HG02852 (cell line): ENCODE data around the gene CES4A.
A peak's percentile ranks its signal among the peaks of the same experiment; 100 is the strongest.
"Not testable (repeated sequence)": the region's sequence is repeated elsewhere in the genome, so short reads cannot be mapped to it uniquely, and the experiment has no call there.

Source experiments
- ATAC-seq: cut with Tn5 transposase; IDR thresholded peaks from one replicate; pipeline ENCODE4 v1.9.1; 2021; ENCODE audit warnings: mild to moderate bottlenecking, moderate library complexity; ENCODE audit not compliant: unreplicated experiment

Gene CES4A

DNA sequence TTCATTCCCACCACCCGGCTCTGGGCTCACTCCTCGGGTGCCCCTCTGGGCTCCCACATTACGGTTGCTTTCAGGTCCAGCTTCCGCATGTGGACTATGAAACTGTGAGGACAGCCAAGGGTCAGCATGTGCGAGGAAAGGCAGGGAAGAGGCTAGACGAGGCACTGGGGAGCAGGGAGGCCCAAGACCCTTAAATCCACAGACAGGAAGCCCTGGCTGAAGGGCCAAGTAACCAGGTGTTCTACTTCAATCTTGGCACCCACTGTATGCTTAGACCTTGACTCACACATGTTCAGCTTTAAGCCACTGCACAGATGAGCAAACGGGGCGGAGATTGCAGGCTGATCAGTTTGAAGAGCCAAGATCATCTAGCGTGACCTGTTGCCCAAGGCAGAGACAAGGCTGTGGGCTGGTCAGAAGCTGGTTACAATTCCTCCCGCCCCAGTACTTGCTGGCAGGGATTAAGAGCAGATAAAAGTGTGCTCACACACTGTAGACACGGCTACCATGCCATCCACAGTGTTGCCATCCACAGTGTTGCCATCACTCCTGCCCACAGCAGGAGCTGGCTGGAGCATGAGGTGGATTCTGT, at the start of gene CES4A:
CES4A (plus strand) TSS at position 393 of the 592 bp plus-strand sequence; CDS start at position 577, 184 bp downstream.
- ATAC-seq = no peak

DNA sequence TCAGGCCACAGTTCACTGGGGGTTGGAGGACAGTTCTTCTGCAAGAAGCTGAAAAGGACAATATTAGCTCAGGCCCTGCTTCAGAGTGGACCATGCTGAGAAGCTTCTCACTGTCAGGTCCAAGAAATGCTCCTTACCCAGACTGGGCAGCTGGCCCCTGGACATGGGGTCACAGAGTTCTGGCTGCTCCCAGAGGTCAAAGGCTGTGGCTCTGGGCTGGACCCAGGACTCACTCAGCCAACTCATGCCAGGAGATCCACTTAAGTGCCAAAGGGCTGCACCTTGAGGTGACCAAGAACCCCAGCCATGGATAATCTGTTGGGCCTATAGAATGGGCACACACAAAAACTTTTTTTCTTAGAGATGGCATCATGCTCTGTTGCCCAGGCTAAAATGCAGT, 49.0 kb upstream of the CES4A start:
- ATAC-seq = no peak

DNA sequence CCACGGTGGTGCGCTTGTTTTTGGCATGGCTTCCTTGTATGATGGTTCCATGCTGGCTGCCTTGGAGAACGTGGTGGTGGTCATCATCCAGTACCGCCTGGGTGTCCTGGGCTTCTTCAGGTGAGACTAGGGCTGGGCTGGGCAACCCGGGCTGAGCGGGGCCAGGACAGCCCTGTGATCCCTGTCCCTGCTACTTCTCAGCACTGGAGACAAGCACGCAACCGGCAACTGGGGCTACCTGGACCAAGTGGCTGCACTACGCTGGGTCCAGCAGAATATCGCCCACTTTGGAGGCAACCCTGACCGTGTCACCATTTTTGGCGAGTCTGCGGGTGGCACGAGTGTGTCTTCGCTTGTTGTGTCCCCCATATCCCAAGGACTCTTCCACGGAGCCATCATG, 48.2 kb upstream of the CES4A start:
- no peak for ATAC-seq

- no peak for ATAC-seq
Measured at GRCh38 chr16:66942981-66943380, 45.4 kb upstream of the CES4A start.

GRCh38 chr16:66943426-66944053, 44.8 kb upstream of the CES4A start:
- no peak for ATAC-seq

DNA sequence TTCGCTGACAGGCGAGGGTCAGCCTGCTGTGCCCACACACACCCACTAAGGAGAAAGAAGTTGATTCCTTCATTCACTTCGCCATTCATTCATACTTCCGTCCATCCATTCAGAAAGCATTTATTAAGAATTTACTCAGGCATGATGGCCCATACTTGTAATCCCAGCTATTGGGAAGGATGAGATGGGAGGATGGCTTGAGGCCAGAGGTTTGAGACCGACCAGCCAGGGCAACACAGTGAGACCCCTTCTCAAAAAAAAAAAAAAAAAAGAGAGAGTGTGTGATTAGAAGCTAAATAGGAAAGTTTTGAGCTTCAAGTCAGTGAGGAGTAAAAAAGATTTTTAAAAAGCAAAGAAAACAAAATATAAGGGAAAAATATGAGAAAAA, 44.3 kb upstream of the CES4A start:
- no peak for ATAC-seq

- ATAC-seq = not testable (repeated sequence)
Measured at GRCh38 chr16:66944971-66945370, 43.4 kb upstream of the CES4A start.

- ATAC-seq = no peak
Measured at GRCh38 chr16:66945939-66946338, 42.5 kb upstream of the CES4A start.

DNA sequence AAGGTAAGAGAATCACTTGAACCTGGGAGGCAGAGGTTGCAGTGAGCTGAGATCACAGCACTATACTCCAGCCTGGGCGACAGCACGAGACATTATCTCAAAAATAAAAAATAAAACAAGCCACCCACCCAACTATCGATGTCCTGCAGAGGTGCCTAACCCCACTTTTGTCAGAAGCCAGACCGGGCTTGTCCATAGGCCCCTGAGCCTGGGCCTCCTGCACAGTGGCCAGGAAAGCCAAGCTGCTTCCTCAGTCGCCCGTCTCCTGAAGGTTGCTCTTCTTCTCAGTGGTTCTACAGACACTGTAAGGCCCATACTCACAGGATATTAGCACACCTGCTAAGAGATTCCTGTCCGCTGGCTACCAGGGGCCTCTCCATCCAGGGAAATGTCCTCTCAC, 41.8 kb upstream of the CES4A start:
- ATAC-seq = no peak

DNA sequence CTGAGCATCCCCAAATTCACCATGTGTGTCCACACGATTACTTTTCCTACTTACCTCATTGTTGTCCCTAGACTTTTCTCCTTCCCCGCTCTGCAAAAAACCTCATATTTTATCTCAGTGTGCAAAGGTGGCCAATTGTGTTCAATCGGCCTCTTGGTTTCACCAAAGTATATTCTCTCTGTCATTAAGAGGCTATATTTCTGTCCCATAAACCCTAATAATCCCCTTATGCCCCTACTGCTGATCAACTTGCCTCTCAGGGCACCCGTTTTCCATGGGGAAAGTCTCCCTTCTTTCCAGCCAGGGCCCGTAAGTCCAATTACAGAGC, 41.5 kb upstream of the CES4A start:
- ATAC-seq = no peak

DNA sequence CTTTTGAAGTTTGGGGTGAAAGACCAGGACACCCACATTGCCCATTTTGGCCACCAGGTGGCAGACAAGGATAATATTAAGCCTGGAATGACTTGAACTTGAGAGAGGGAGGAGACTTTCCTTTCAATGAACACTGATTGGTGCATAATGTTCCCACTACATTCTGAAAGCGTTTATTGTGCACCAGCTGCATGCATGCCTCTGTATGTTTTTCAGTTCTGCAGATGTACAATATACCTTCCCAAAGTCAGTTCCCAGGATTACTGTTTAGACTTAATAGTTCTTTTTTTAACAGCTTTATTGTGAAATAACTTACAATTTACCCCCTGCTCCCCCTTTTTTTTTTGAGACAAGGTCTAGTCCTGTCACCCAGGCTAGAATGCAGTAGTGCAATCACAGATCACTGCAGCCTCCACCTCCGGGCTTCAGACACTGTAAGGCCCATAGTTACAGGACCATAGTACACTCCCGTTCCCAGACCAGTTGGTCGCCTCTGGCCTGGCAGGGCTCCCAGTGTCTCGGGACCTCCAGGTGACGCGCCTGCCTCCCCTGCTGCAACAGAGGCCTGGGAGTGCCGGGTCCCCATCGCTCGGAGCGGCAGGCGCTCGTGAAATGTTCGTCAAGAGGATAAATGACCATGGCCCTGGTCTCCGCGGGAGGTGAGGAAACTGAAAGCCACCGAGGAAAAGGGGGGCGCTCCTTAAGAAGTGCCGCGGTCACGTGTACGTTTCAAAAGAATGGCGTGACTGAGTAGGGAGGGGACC, 40.9 kb upstream of the CES4A start:
- ATAC-seq = peak; percentile 77

GRCh38 chr16:66948134-66948836, 40.1 kb upstream of the CES4A start:
- ATAC-seq = no peak

DNA sequence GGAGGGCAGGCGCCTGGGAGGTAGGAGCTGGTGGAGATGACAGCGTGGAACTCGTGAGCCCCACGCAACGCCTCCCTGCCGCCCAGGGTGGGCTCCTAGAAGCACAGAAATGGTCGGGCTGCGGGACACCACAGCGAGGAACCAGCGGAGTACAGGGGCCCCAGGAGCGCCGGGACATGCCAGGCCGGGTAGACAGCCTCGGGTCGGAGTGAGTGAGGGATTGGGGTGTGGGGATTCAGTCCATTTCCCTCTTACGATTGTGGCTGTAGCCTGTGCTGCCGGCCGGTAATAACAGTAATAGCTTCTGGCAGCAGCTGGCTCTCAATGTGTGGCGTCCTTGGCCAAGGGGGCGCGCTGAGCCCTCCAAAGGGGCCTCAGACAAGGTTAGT, 39.6 kb upstream of the CES4A start:
- ATAC-seq = no peak

DNA sequence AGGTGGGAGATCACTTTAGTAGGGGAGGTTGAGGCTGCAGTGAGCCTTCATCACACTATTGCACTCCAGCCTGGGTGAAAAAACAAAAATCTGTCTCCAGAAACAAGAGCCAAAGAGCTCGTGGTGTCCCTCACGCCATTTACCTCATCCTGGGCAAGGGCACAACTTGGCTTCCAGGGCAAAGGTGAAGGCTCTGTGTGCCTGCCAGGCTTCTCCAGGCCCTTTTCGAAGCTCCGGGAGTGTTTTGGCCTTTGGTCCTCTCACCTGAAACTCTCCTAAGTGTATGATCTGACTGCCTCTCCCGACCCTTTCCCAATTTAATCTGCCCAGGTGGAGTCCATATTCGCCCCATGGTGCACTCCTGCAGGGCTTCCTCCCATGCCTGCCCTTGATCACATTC, 38.9 kb upstream of the CES4A start:
- ATAC-seq = no peak

GRCh38 chr16:66950437-66950836, 38.0 kb upstream of the CES4A start:
- ATAC-seq = no peak

DNA sequence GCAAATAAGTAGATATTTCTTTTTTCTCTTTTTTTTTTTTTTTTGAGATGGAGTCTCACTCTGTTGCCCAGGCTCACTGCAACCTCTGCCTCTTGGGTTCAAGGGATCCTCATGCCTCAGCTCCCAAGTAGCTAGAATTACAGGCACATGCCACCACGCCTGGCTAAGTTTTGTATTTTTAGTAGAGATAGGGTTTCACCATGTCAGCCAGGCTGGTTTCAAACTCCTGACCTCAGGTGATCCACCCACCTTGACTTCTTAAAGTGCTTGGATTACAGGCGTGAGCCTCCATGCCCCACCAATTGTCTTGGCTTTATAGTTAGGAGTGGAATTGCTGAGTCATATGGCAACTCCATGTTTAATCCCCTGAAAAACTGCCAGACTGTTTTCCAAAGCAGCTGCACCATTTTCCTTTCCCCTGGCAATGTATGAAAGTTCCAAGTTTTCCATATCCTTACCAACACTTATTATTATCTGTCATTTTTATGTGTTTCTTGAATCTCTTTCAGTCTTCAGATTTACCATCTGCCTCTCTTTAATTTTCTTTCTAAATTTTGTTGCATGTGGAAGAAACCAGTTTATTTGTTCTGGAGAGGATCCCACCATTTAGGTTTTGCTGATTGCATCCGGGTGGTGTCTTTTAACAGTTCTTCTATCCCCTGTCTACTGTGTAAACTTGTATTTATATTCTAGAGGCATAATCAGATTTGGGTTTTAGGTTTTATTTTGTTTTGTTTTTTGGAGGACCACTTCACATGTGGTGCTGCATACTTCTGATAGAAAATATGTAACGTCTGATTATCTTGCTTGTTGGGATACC, 37.2 kb upstream of the CES4A start:
- no peak for ATAC-seq

GRCh38 chr16:66952430-66953110, 35.8 kb upstream of the CES4A start:
- no peak for ATAC-seq

GRCh38 chr16:66953462-66954096, 34.8 kb upstream of the CES4A start:
- ATAC-seq = no peak

DNA sequence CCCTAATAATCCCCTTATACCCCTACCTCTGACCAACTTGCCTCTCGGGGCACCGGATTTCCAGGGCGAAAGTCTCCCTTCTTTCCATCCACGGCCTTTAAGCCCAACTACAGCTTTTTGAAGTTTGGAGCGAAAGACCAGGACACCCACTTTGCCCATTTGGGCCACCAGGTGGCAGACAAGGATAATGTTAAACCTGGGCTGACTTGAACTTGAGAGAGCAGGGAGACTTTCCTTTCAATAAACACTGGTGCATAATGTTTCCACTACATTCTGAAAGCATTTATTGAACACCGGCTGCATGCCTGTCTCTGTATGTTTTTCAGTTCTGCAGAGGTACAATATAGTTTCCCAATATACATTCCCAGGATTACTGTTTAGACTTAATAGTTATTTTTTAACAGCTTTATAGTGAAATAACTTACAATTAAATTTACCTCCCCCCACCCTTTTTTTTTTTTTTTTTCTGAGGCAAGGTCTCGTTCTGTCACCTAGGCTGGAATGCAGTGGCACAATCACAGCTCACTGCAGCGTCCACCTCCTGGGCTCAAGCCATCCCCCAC, 34.2 kb upstream of the CES4A start:
- ATAC-seq = no peak
